Stimulated activated CD8-positive, alpha-beta memory T cell treated with anti-CD3 and anti-CD28 coated beads, Interleukin-4, amount 100 ng/mL, for 48 hours (primary cell): ENCODE data around the gene TMEM205.
"Not testable (repeated sequence)": the region's sequence is repeated elsewhere in the genome, so short reads cannot be mapped to it uniquely, and the experiment has no call there.

Experiments
- DNase-seq: peaks from one replicate; pipeline ENCODE4 v3.0.0-alpha.2; 2020

TMEM205 gene

GRCh38 chr19:11338569-11339253 is 7.4 kb downstream of the TMEM205 start:
- DNase-seq = no peak

- no peak for DNase-seq
Observed at GRCh38 chr19:11338121-11338520, 7.9 kb downstream of the TMEM205 start.

GRCh38 chr19:11337080-11337479 is 9.0 kb downstream of the TMEM205 start:
- no peak for DNase-seq

GRCh38 chr19:11335449-11336146 is 10.5 kb downstream of the TMEM205 start:
- no peak for DNase-seq

GRCh38 chr19:11333838-11334237 is 12.2 kb downstream of the TMEM205 start:
- not testable (repeated sequence) for DNase-seq

- DNase-seq = no peak
Observed at GRCh38 chr19:11332822-11333221, 13.2 kb downstream of the TMEM205 start.

GRCh38 chr19:11331502-11331901 is 14.6 kb downstream of the TMEM205 start:
- no peak for DNase-seq

- no peak for DNase-seq
Observed at GRCh38 chr19:11330127-11330526, 15.9 kb downstream of the TMEM205 start.

- no peak for DNase-seq
Observed at GRCh38 chr19:11325544-11325943, 20.5 kb downstream of the TMEM205 start.

- no peak for DNase-seq
Observed at GRCh38 chr19:11324748-11325389, 21.2 kb downstream of the TMEM205 start.

GRCh38 chr19:11324079-11324661 is 21.9 kb downstream of the TMEM205 start:
- DNase-seq = peak; percentile 66

GRCh38 chr19:11323601-11324078 is 22.4 kb downstream of the TMEM205 start:
- DNase-seq = no peak

- no peak for DNase-seq
Observed at GRCh38 chr19:11322269-11323024, 23.6 kb downstream of the TMEM205 start.

- DNase-seq = no peak
Observed at GRCh38 chr19:11321191-11322126, 24.6 kb downstream of the TMEM205 start.

GRCh38 chr19:11320278-11320995 is 25.6 kb downstream of the TMEM205 start:
- DNase-seq = not testable (repeated sequence)

- no peak for DNase-seq
Observed at GRCh38 chr19:11306337-11306736, 39.7 kb downstream of the TMEM205 start.

- no peak for DNase-seq
Observed at GRCh38 chr19:11304936-11305335, 41.1 kb downstream of the TMEM205 start.

- DNase-seq = no peak
Observed at GRCh38 chr19:11300811-11301120, 45.3 kb downstream of the TMEM205 start.

GRCh38 chr19:11299946-11300810 is 45.9 kb downstream of the TMEM205 start:
- DNase-seq = no peak

GRCh38 chr19:11296264-11296663 is 49.8 kb downstream of the TMEM205 start:
- no peak for DNase-seq
